Caco-2 (cell line): ENCODE results near the gene TEF. TPM values are rescaled to one million over a fixed set of nuclear protein-coding genes. Genes with fewer than 3 reads are reported as not detected.

Experiments used
- BruUV-seq: library from RNA; stranded (reverse); fragments of 400-500 nt; replicated peaks from 2 replicates; lab custom pipeline; 2021; lab: Mats Ljungman, UMichigan
- CTCF ChIA-PET: fragments of 300-600 bp; sonication (Branson Sonifier 250); formaldehyde crosslinking; loops from one replicate; lab custom pipeline; 2022; ENCODE audit warnings: antibody characterized with exemption; lab: Charles Lee
- POLR2A ChIA-PET: fragments of 300-600 bp; sonication (Branson Sonifier 250); formaldehyde crosslinking; loops from one replicate; lab custom pipeline; 2022; ENCODE audit warnings: antibody characterized with exemption; lab: Charles Lee
- DNase-seq, 2 experiments: peaks; one replicate each; pipeline versions ENCODE4 v3.0.0 to v3.0.0-alpha.2; 2020 to 2022
- H3K27me3 ChIP-seq: replicated peaks from 2 replicates; pipeline ENCODE4 v1.6.0; 2011; ENCODE audit warnings: low read length; ENCODE audit not compliant: control insufficient read depth, insufficient read depth
- H3K36me3 ChIP-seq: 2 replicates; pipeline ENCODE4 v1.5.1; 2011; ENCODE audit warnings: low read length; ENCODE audit not compliant: control insufficient read depth, insufficient read depth
- H3K4me1 ChIP-seq: fragments of 250-450 bp; sonication (Bioruptor Pico); 2 replicates; pipeline ENCODE4 v1.5.1; 2020; ENCODE audit warnings: mild to moderate bottlenecking
- H3K4me3 ChIP-seq: 2 replicates; pipeline ENCODE4 v1.5.1; 2011; ENCODE audit warnings: low read depth, mild to moderate bottlenecking, control low read depth, low read length
- H3K9me3 ChIP-seq: fragments of 250-450 bp; sonication (Bioruptor Pico); 2 replicates; pipeline ENCODE4 v1.5.1; 2020; ENCODE audit warnings: mild to moderate bottlenecking, moderate library complexity
- H3K27ac Mint-ChIP-seq: one replicate; pipeline ENCODE4 v1.8.0; 2022; ENCODE audit warnings: mixed read lengths; ENCODE audit not compliant: unreplicated experiment
- H3K27me3 Mint-ChIP-seq: one replicate; pipeline ENCODE4 v1.8.0; 2022; ENCODE audit warnings: mixed read lengths; ENCODE audit not compliant: insufficient read depth, unreplicated experiment
- H3K36me3 Mint-ChIP-seq: one replicate; pipeline ENCODE4 v1.8.0; 2022; ENCODE audit warnings: mild to moderate bottlenecking, mixed read lengths; ENCODE audit not compliant: insufficient read depth, unreplicated experiment
- H3K4me1 Mint-ChIP-seq: one replicate; pipeline ENCODE4 v1.8.0; 2022; ENCODE audit warnings: low read depth, mixed read lengths; ENCODE audit not compliant: unreplicated experiment
- H3K4me3 Mint-ChIP-seq: one replicate; pipeline ENCODE4 v1.8.0; 2022; ENCODE audit warnings: mild to moderate bottlenecking, moderate library complexity, mixed read lengths; ENCODE audit not compliant: unreplicated experiment
- H3K9me3 Mint-ChIP-seq: one replicate; pipeline ENCODE4 v1.8.0; 2022; ENCODE audit warnings: mixed read lengths; ENCODE audit not compliant: unreplicated experiment
- CTCF ChIP-seq, 2 experiments: fragments of 200-600 bp in 1 of 2; IDR thresholded peaks; 1 replicate in 1 of 2; 2 replicates in 1 of 2; pipeline versions ENCODE4 v1.5.1 to v1.8.0; 2011 to 2022; ENCODE audit warnings: antibody characterized with exemption in 1 of 2, control low read depth in 1 of 2, inconsistent platforms in 1 of 2, low read depth in 1 of 2, low read length in 1 of 2, mild to moderate bottlenecking in 1 of 2, moderate library complexity in 1 of 2; ENCODE audit not compliant: insufficient read depth in 1 of 2, severe bottlenecking in 1 of 2, unreplicated experiment in 1 of 2
- intact Hi-C: fragments of 100-400 bp; cut with micrococcal nuclease; formaldehyde crosslinking; loops from one replicate; pipeline ENCODE4 v1.10.0; 2022; ENCODE audit not compliant: unreplicated experiment
- total RNA-seq: library from RNA; stranded (reverse); gene quantifications from 2 replicates; pipeline ENCODE4 v1.2.3, GENCODE V29; 2022

Gene TEF
- total RNA-seq, 1 experiment from 2014 or later, result 13.8 TPM

GRCh38 chr22:41343717-41344116, 38.0 kb upstream of the TEF start:
- H3K27ac Mint-ChIP-seq, result no peak overlapping the region

GRCh38 chr22:41344189-41344788, 37.5 kb upstream of the TEF start:
- H3K36me3 Mint-ChIP-seq, result peaks cover 48% of the 10 kb centered on the region
- POLR2A ChIA-PET, result interaction anchor here (0.6 kb wide), 1 partner anchor 31 kb away, joined by 3 read pairs; no protein-coding TSS in a partner anchor
- peaks cover 2% of the 10 kb centered on the region for H3K36me3 ChIP-seq

More at GRCh38 chr22:41343717-41344116, 38.0 kb upstream of the TEF start:
- intact Hi-C loops, result no loop called here
- H3K4me1 ChIP-seq, result peaks cover under 1% of the 10 kb centered on the region; the same call in 1 of the 2 replicates
- peaks cover 9% of the 10 kb centered on the region for H3K4me1 Mint-ChIP-seq
- no peak overlapping the region for H3K4me3 Mint-ChIP-seq
- no peaks in the 10 kb centered on the region for H3K27me3 ChIP-seq
- no peak for DNase-seq
- H3K36me3 ChIP-seq, result peaks cover 2% of the 10 kb centered on the region
- no TSS peak for BruUV-seq
- no peaks in the 10 kb centered on the region for H3K9me3 Mint-ChIP-seq
- POLR2A ChIA-PET, result no interaction called here
- no peaks in the 10 kb centered on the region for H3K27me3 Mint-ChIP-seq
- CTCF ChIA-PET, result no interaction called here
- TF ChIP-seq CTCF (IDR thresholded peaks at IDR 0.05; ENCODE audit: insufficient read depth in 1 of 2, low read depth in 1 of 2, low read length in 1 of 2, severe bottlenecking in 1 of 2, unreplicated experiment in 1 of 2), result no peak
- no peak overlapping the region for H3K4me3 ChIP-seq
- peaks cover 42% of the 10 kb centered on the region for H3K36me3 Mint-ChIP-seq
- no peaks in the 10 kb centered on the region for H3K9me3 ChIP-seq

GRCh38 chr22:41345807-41346335, 35.9 kb upstream of the TEF start:
- BruUV-seq, result no TSS peak
- ChIA-PET CTCF (no interaction called here), POLR2A (no interaction called here)
- H3K9me3 ChIP-seq, result no peaks in the 10 kb centered on the region
- no peak for DNase-seq
- no peak for TF ChIP-seq CTCF (IDR thresholded peaks at IDR 0.05; ENCODE audit: insufficient read depth in 1 of 2, low read depth in 1 of 2, low read length in 1 of 2, severe bottlenecking in 1 of 2, unreplicated experiment in 1 of 2)
- peaks cover 54% of the 10 kb centered on the region for H3K36me3 Mint-ChIP-seq
- H3K9me3 Mint-ChIP-seq, result no peaks in the 10 kb centered on the region
- peaks cover 2% of the 10 kb centered on the region; the same call in 1 of the 2 replicates for H3K36me3 ChIP-seq
- intact Hi-C loops, result no loop called here
- H3K27me3 ChIP-seq, result no peaks in the 10 kb centered on the region
- no peak overlapping the region for H3K4me3 ChIP-seq
- no peaks in the 10 kb centered on the region for H3K27me3 Mint-ChIP-seq
- peaks cover 22% of the 10 kb centered on the region for H3K4me1 ChIP-seq
- H3K4me1 Mint-ChIP-seq, result peaks cover 27% of the 10 kb centered on the region
- H3K4me3 Mint-ChIP-seq, result no peak overlapping the region
- no peak overlapping the region for H3K27ac Mint-ChIP-seq

More at GRCh38 chr22:41344189-41344788, 37.5 kb upstream of the TEF start:
- Mint-ChIP-seq H3K27ac (no peak overlapping the region), H3K4me1 (peaks cover 14% of the 10 kb centered on the region), H3K4me3 (no peak overlapping the region), H3K27me3 (no peaks in the 10 kb centered on the region), H3K9me3 (no peaks in the 10 kb centered on the region)
- CTCF ChIA-PET, result interaction anchor here (0.6 kb wide), 1 partner anchor 37 kb away, joined by 4 read pairs; the partner anchor contains the start of gene TEF
- intact Hi-C loops, result no loop called here
- Histone ChIP-seq H3K4me1 (peaks cover 7% of the 10 kb centered on the region), H3K4me3 (no peak overlapping the region), H3K27me3 (no peaks in the 10 kb centered on the region), H3K9me3 (no peaks in the 10 kb centered on the region)
- BruUV-seq, result no TSS peak
- DNase-seq, result no peak
- no peak for TF ChIP-seq CTCF (IDR thresholded peaks at IDR 0.05; ENCODE audit: insufficient read depth in 1 of 2, low read depth in 1 of 2, low read length in 1 of 2, severe bottlenecking in 1 of 2, unreplicated experiment in 1 of 2)
